Erythroblast (primary cell): Measurements from ENCODE around the gene ATP1A2.

Experiments
- GATA1 ChIP-seq: IDR thresholded peaks from 2 replicates; pipeline ENCODE4 v1.6.1; 2011; ENCODE audit warnings: low read depth, mild to moderate bottlenecking, control low read depth, low read length, moderate library complexity
- POLR2A ChIP-seq: IDR thresholded peaks from 2 replicates; pipeline ENCODE4 v1.6.1; 2011; ENCODE audit warnings: mild to moderate bottlenecking, low read length

DNA sequence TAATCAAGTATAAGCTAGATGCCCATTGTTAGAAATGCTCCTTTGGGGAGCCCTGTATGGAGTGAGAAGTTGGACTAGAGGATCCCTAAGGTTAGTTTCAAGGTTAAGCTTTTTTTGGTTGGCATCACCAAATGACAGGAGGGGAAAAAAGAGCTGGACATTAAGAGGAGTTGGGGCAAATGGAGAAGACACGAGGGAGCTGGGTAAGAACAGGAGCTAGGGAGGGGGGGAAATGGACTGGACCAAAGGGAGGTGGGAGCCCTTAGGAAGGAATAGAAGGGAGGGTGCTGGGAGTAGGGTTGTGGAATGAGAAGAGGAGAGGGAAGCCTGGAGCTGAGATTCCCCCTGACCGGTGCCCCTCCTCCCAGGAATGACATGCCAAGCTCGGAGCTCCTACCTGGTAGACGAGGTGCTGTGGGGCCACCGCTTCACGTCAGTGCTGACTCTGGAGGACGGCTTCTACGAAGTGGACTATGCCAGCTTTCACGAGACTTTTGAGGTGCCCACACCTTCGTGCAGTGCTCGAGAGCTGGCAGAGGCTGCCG is 28.4 kb upstream of the ATP1A2 start:
- TF ChIP-seq POLR2A (no peak), GATA1 (no peak)
